Measurements from ENCODE around the gene RAB40B. TPM values are rescaled to one million over a fixed set of nuclear protein-coding genes. Genes with fewer than 3 reads are reported as not detected.

Gene RAB40B
- polyA plus RNA-seq, 1 donor (not counting 4 experiments of a cell fraction or from before 2014, with no cell fraction given) = 10.6 TPM

- no peak for TF ChIP-seq EZH2 (IDR thresholded peaks at IDR 0.05; ENCODE audit: low read length)
- no peak for TF ChIP-seq CTCF (optimal IDR thresholded peaks at IDR 0.05 in 1 of 3, IDR thresholded peaks at IDR 0.05 in 1 of 3, conservative IDR thresholded peaks at IDR 0.05 in 1 of 3; ENCODE audit: extremely low read depth in 1 of 3, insufficient read depth in 2 of 3, low read length in 3 of 3)
- no peak overlapping the region for H3K4me3 ChIP-seq (ENCODE audit: control insufficient read depth in 2 of 3, extremely low read depth in 1 of 3, insufficient read depth in 2 of 3, low read depth in 1 of 3, low read length in 3 of 3)
- dilution Hi-C loops (cut with MboI; ENCODE audit: extremely low pct_ligation_motif_present, low sequenced_read_pairs) = no loop called here
- H3K36me3 ChIP-seq (ENCODE audit: control insufficient read depth in 2 of 2, extremely low read depth in 1 of 2, insufficient read depth in 2 of 2, low read length in 2 of 2) = peaks cover 0 to 1% of the 10 kb centered on the region in 2 experiments
- no peaks in the 10 kb centered on the region for H3K27me3 ChIP-seq (ENCODE audit: control insufficient read depth, extremely low read depth, insufficient read depth, low read length)
- no peaks in the 10 kb centered on the region for H3K9me3 ChIP-seq (ENCODE audit: control insufficient read depth, low read depth, low read length)
- no peaks in the 10 kb centered on the region for H3K9me1 ChIP-seq (ENCODE audit: control insufficient read depth, extremely low read depth, insufficient read depth, low read length)
- no peak overlapping the region for H2AFZ ChIP-seq (ENCODE audit: control insufficient read depth, low read length)
- DNase-seq (ENCODE audit: low read depth, low spot score) (no peak), FAIRE-seq (no peak)
- H3K9ac ChIP-seq (ENCODE audit: control insufficient read depth, extremely low read depth, insufficient read depth, low read length) = no peak overlapping the region
- no peaks in the 10 kb centered on the region for H3K79me2 ChIP-seq (ENCODE audit: control insufficient read depth, insufficient read depth, low read length)
- no peaks in the 10 kb centered on the region for H4K20me1 ChIP-seq (ENCODE audit: control insufficient read depth, extremely low read depth, insufficient read depth, low read length)
- no peak overlapping the region for H3K27ac ChIP-seq (ENCODE audit: control insufficient read depth, insufficient read depth, low read length)
- H3K4me1 ChIP-seq (ENCODE audit: control insufficient read depth, extremely low read depth, insufficient read depth, low read length) = no peaks in the 10 kb centered on the region
- no peak overlapping the region for H3K4me2 ChIP-seq (ENCODE audit: control insufficient read depth, extremely low read depth, insufficient read depth, low read depth, low read length)
Measured at GRCh38 chr17:82657926-82658325, 40.6 kb downstream of the RAB40B start.

- no peak overlapping the region for H3K9ac ChIP-seq (ENCODE audit: control insufficient read depth, extremely low read depth, insufficient read depth, low read length)
- no peak overlapping the region for H3K4me3 ChIP-seq (ENCODE audit: control insufficient read depth in 2 of 3, extremely low read depth in 1 of 3, insufficient read depth in 2 of 3, low read depth in 1 of 3, low read length in 3 of 3)
- H2AFZ ChIP-seq (ENCODE audit: control insufficient read depth, low read length) = no peak overlapping the region
- no peaks in the 10 kb centered on the region for H3K27me3 ChIP-seq (ENCODE audit: control insufficient read depth, extremely low read depth, insufficient read depth, low read length)
- H3K79me2 ChIP-seq (ENCODE audit: control insufficient read depth, insufficient read depth, low read length) = no peaks in the 10 kb centered on the region
- no peaks in the 10 kb centered on the region for H3K4me1 ChIP-seq (ENCODE audit: control insufficient read depth, extremely low read depth, insufficient read depth, low read length)
- no peak overlapping the region for H3K27ac ChIP-seq (ENCODE audit: control insufficient read depth, insufficient read depth, low read length)
- no peak for FAIRE-seq
- DNase-seq (ENCODE audit: low read depth, low spot score) = no peak
- TF ChIP-seq EZH2 (IDR thresholded peaks at IDR 0.05; ENCODE audit: low read length) (no peak), CTCF (optimal IDR thresholded peaks at IDR 0.05 in 1 of 3, IDR thresholded peaks at IDR 0.05 in 1 of 3, conservative IDR thresholded peaks at IDR 0.05 in 1 of 3; ENCODE audit: extremely low read depth in 1 of 3, insufficient read depth in 2 of 3, low read length in 3 of 3) (no peak)
- dilution Hi-C loops (cut with MboI; ENCODE audit: extremely low pct_ligation_motif_present, low sequenced_read_pairs) = no loop called here
- no peak overlapping the region for H3K4me2 ChIP-seq (ENCODE audit: control insufficient read depth, extremely low read depth, insufficient read depth, low read depth, low read length)
- H3K36me3 ChIP-seq (ENCODE audit: control insufficient read depth in 2 of 2, extremely low read depth in 1 of 2, insufficient read depth in 2 of 2, low read length in 2 of 2) = peaks cover 0 to 1% of the 10 kb centered on the region in 2 experiments
- no peaks in the 10 kb centered on the region for H3K9me1 ChIP-seq (ENCODE audit: control insufficient read depth, extremely low read depth, insufficient read depth, low read length)
- no peaks in the 10 kb centered on the region for H4K20me1 ChIP-seq (ENCODE audit: control insufficient read depth, extremely low read depth, insufficient read depth, low read length)
- H3K9me3 ChIP-seq (ENCODE audit: control insufficient read depth, low read depth, low read length) = no peaks in the 10 kb centered on the region
Measured at GRCh38 chr17:82656266-82656665, 42.2 kb downstream of the RAB40B start.
